ENCODE results near the gene ZMYM5. TPM values are rescaled to one million over a fixed set of nuclear protein-coding genes. Genes with fewer than 3 reads are reported as not detected.
A peak's percentile ranks its signal among the peaks of the same experiment; 100 is the strongest.
"Not testable (repeated sequence)": the region's sequence is repeated elsewhere in the genome, so short reads cannot be mapped to it uniquely, and the experiment has no call there.

ZMYM5 gene
- total and polyA plus RNA-seq, 2 of the 8 experiments (the other 6 are each of a cell fraction or from before 2014, with no cell fraction given) = 4.9 to 7.9 TPM

- TF ChIP-seq TBP (IDR thresholded peaks at IDR 0.05; ENCODE audit: low read depth, low read length) (no peak), CHD1 (IDR thresholded peaks at IDR 0.05; ENCODE audit: low read depth, low read length) (no peak), KDM5A (IDR thresholded peaks at IDR 0.05; ENCODE audit: low read length) (no peak), ASH2L (IDR thresholded peaks at IDR 0.05; ENCODE audit: low read length) (no peak), RBBP5 (IDR thresholded peaks at IDR 0.05; ENCODE audit: borderline replicate concordance, low read depth, low read length) (no peak), SIN3A (conservative IDR thresholded peaks at IDR 0.05 in 1 of 2, IDR thresholded peaks at IDR 0.05 in 1 of 2; ENCODE audit: low read depth in 1 of 2, low read length in 2 of 2) (no peak)
These were observed 45.0 kb upstream of the ZMYM5 start (continued) for GRCh38 chr13:19908350-19908986.

GRCh38 chr13:19905487-19906195 is 42.2 kb upstream of the ZMYM5 start:
- H3K56ac ChIP-seq (replicated peaks; ENCODE audit: insufficient read length, low read depth, low read length); H4K5ac ChIP-seq (ENCODE audit: insufficient read length, low read depth, low read length); H3K4ac ChIP-seq (replicated peaks; ENCODE audit: insufficient read length, low read depth, low read length); FAIRE-seq; H3K4me2 ChIP-seq (ENCODE audit: insufficient read depth in 1 of 2, low read depth in 2 of 2, low read length in 2 of 2); H3K27me3 ChIP-seq (replicated peaks in 1 of 4; ENCODE audit: control insufficient read depth in 3 of 4, extremely low read depth in 1 of 4, insufficient read depth in 3 of 4, low read length in 3 of 4); H2AFZ ChIP-seq (ENCODE audit: low read length); H3K14ac ChIP-seq (ENCODE audit: insufficient read length); H3K23ac ChIP-seq (ENCODE audit: insufficient read length); H3K4me1 ChIP-seq (replicated peaks in 1 of 4; ENCODE audit: control insufficient read depth in 3 of 4, insufficient read depth in 4 of 4, low read length in 3 of 4); H2BK12ac ChIP-seq (ENCODE audit: low read depth, low read length); H3K79me2 ChIP-seq (ENCODE audit: control insufficient read depth in 1 of 2, insufficient read depth in 2 of 2, low read length in 2 of 2); H3K9me3 ChIP-seq (ENCODE audit: insufficient read depth in 2 of 2, low read depth in 1 of 2, low read length in 1 of 2); POLR2A ChIA-PET (ENCODE audit: partially characterized antibody); H2BK20ac ChIP-seq (ENCODE audit: low read length); H3K23me2 ChIP-seq (ENCODE audit: low read depth, low read length); H3K79me1 ChIP-seq (ENCODE audit: low read depth, low read length); H3K4me3 ChIP-seq (ENCODE audit: extremely low read depth in 1 of 4, insufficient read depth in 2 of 4, low read depth in 3 of 4, low read length in 4 of 4); DNase-seq (ENCODE audit: low read depth in 1 of 2, low spot score in 2 of 2); H2BK15ac ChIP-seq (ENCODE audit: low read length); H4K91ac ChIP-seq (replicated peaks; ENCODE audit: insufficient read length, low read length); H4K8ac ChIP-seq (ENCODE audit: extremely low read depth, insufficient read depth, low read length); H3K36me3 ChIP-seq (ENCODE audit: control insufficient read depth in 2 of 4, insufficient read depth in 4 of 4, low read length in 3 of 4); H3K9ac ChIP-seq (replicated peaks in 1 of 4; ENCODE audit: extremely low read depth in 1 of 4, low read depth in 3 of 4, low read length in 3 of 4); H3K27ac ChIP-seq (ENCODE audit: low read depth, low read length); H4K20me1 ChIP-seq (replicated peaks in 1 of 2; ENCODE audit: control insufficient read depth in 1 of 2, insufficient read depth in 2 of 2, low read length in 2 of 2); H2AK5ac ChIP-seq (ENCODE audit: low read depth, low read length); H3K18ac ChIP-seq (ENCODE audit: extremely low read depth, low read length); H2BK120ac ChIP-seq (replicated peaks; ENCODE audit: low read depth, low read length): not testable (repeated sequence)
- 81% methylated on average over 9 of the region's 9 CpGs; no CpG with 5 or more reads in 1 of the 2 experiments for WGBS, 2 experiments (ENCODE audit: extremely low coverage in 1 of 2, insufficient coverage in 1 of 2, insufficient read length in 1 of 2, insufficient replicate concordance in 2 of 2, low coverage in 1 of 2, low lambda C conversion rate in 2 of 2, missing lambda C conversion rate in 1 of 2)
- CTCF ChIA-PET (ENCODE audit: partially characterized antibody) = interaction anchor here (0.6 kb wide), 1 partner anchor 89 kb away, joined by 3 read pairs; no protein-coding TSS in a partner anchor
- H2BK5ac ChIP-seq (ENCODE audit: low read depth, low read length) = 0 out of 2 replicates have a peak overlapping the region, but pooled peaks have one; percentile 16

Data from H1 (cell line).